Measurements from ENCODE around the gene ISG20.
"Not testable (repeated sequence)": the region's sequence is repeated elsewhere in the genome, so short reads cannot be mapped to it uniquely, and the experiment has no call there.

Gene ISG20

DNA sequence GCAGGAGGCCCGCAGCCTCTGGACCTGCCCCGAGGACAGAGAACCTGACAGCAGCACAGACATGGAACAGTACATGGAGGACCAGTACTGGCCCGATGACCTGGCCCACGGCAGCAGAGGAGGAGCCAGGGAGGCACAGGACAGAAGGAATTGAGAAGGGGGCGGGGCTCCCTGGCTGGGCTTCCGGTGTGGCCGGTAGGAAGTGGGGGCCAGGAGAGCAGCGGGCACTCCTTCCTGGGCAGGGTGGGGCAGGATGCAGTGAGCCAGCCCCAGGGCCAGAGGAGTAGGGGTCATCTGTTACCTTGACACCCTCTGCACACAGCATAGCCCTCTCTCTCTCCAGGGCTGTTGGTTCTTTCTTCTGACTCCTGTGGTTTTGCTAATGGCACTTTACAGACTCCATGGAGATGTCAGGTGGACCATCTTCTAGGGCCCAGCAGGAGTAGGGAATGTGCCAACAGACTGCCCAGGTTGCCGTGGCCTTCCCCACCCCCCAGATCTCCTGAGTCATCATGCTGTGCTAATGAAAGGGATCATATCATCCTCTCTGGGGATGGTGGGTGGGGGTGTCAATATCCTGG is 8.6 kb upstream of the ISG20 start:
- H3K27ac ChIP-seq (ENCODE audit: low read length) = peak overlapping the region; percentile 99
- no peaks in the 10 kb centered on the region for H3K9me3 ChIP-seq (ENCODE audit: insufficient read depth, low read length)
- H3K79me2 ChIP-seq (ENCODE audit: low read length) = peaks cover 89% of the 10 kb centered on the region
- H3K27me3 ChIP-seq (ENCODE audit: low read depth, low read length) = no peaks in the 10 kb centered on the region
- H2AFZ ChIP-seq (ENCODE audit: low read depth, low read length) = no peak overlapping the region
- H3K36me3 ChIP-seq (replicated peaks; ENCODE audit: low read depth, low read length) = peaks cover 77% of the 10 kb centered on the region
- H3K4me2 ChIP-seq (ENCODE audit: low read length) = peak overlapping the region; percentile 51
- no peak overlapping the region; the same call in 1 of the 2 replicates for H3K9ac ChIP-seq (ENCODE audit: low read length)
- TF ChIP-seq CTCF (IDR thresholded peaks at IDR 0.05; ENCODE audit: low read depth, low read length) = no peak
- TF ChIP-seq EZH2phosphoT487 (IDR thresholded peaks at IDR 0.05; ENCODE audit: low read depth) = no peak
- peaks cover 74% of the 10 kb centered on the region for H4K20me1 ChIP-seq (ENCODE audit: insufficient read depth, low read length)
- no peak overlapping the region for H3K4me3 ChIP-seq (ENCODE audit: low read length)
- H3K4me1 ChIP-seq (ENCODE audit: low read length) = peaks cover 99% of the 10 kb centered on the region

- Histone ChIP-seq H2AFZ (ENCODE audit: low read depth, low read length) (no peak overlapping the region), H3K27ac (ENCODE audit: low read length) (peak overlapping the region; percentile 99), H3K36me3 (replicated peaks; ENCODE audit: low read depth, low read length) (peaks cover 75% of the 10 kb centered on the region), H3K4me3 (ENCODE audit: low read length) (no peak overlapping the region), H3K79me2 (ENCODE audit: low read length) (peaks cover 86% of the 10 kb centered on the region), H3K27me3 (ENCODE audit: low read depth, low read length) (no peaks in the 10 kb centered on the region), H3K9me3 (ENCODE audit: insufficient read depth, low read length) (no peaks in the 10 kb centered on the region), H3K4me2 (ENCODE audit: low read length) (peak overlapping the region; percentile 51; the same call in 1 of the 2 replicates), H4K20me1 (ENCODE audit: insufficient read depth, low read length) (peaks cover 68% of the 10 kb centered on the region), H3K4me1 (ENCODE audit: low read length) (peaks cover 100% of the 10 kb centered on the region), H3K9ac (ENCODE audit: low read length) (no peak overlapping the region; the same call in 1 of the 2 replicates)
- TF ChIP-seq CTCF (IDR thresholded peaks at IDR 0.05; ENCODE audit: low read depth, low read length) (no peak), EZH2phosphoT487 (IDR thresholded peaks at IDR 0.05; ENCODE audit: low read depth) (no peak)
These were observed 7.9 kb upstream of the ISG20 start for GRCh38 chr15:88630798-88631463.

- peaks cover 75% of the 10 kb centered on the region for H3K36me3 ChIP-seq (replicated peaks; ENCODE audit: low read depth, low read length)
- peaks cover 100% of the 10 kb centered on the region for H3K4me1 ChIP-seq (ENCODE audit: low read length)
- H4K20me1 ChIP-seq (ENCODE audit: insufficient read depth, low read length) = peaks cover 62% of the 10 kb centered on the region
- TF ChIP-seq EZH2phosphoT487 (IDR thresholded peaks at IDR 0.05; ENCODE audit: low read depth) = no peak
- TF ChIP-seq CTCF (IDR thresholded peaks at IDR 0.05; ENCODE audit: low read depth, low read length) = no peak
- H2AFZ ChIP-seq (ENCODE audit: low read depth, low read length) = no peak overlapping the region
- H3K27ac ChIP-seq (ENCODE audit: low read length) = peak overlapping the region; percentile 99
- peaks cover 86% of the 10 kb centered on the region for H3K79me2 ChIP-seq (ENCODE audit: low read length)
- H3K9me3 ChIP-seq (ENCODE audit: insufficient read depth, low read length) = no peaks in the 10 kb centered on the region
- no peaks in the 10 kb centered on the region for H3K27me3 ChIP-seq (ENCODE audit: low read depth, low read length)
- no peak overlapping the region for H3K9ac ChIP-seq (ENCODE audit: low read length)
- H3K4me3 ChIP-seq (ENCODE audit: low read length) = no peak overlapping the region
- peak overlapping the region; percentile 51 for H3K4me2 ChIP-seq (ENCODE audit: low read length)
These were observed 7.3 kb upstream of the ISG20 start for GRCh38 chr15:88631464-88632028.

DNA sequence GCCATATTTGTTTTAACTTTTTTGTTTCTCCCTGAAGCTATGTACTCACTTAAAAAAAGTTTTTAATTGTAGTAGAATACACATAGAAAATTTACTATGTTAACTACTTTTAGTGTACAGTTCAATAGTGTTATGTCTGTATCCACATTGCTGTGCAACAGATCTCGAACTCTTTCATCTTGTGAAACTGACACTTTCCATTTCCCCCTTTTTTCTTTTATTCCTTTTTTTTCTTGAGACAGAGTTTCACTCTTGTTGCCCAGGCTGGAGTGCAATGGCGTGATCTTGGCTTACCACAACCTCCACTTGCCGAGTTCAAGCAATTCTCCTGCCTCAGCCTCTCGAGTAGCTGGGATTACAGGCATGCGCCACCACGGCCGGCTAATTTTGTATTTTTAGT is 6.0 kb upstream of the ISG20 start:
- not testable (repeated sequence) for H3K9ac ChIP-seq (ENCODE audit: low read length); H3K9me3 ChIP-seq (ENCODE audit: insufficient read depth, low read length); H3K27me3 ChIP-seq (ENCODE audit: low read depth, low read length); H2AFZ ChIP-seq (ENCODE audit: low read depth, low read length); H3K4me3 ChIP-seq (ENCODE audit: low read length)
- peak overlapping the region; percentile 99 for H3K27ac ChIP-seq (ENCODE audit: low read length)
- peaks cover 100% of the 10 kb centered on the region for H3K4me1 ChIP-seq (ENCODE audit: low read length)
- peaks cover 49% of the 10 kb centered on the region for H4K20me1 ChIP-seq (ENCODE audit: insufficient read depth, low read length)
- H3K4me2 ChIP-seq (ENCODE audit: low read length) = peak overlapping the region; percentile 51; the same call in 1 of the 2 replicates
- peaks cover 67% of the 10 kb centered on the region for H3K36me3 ChIP-seq (replicated peaks; ENCODE audit: low read depth, low read length)
- peaks cover 85% of the 10 kb centered on the region for H3K79me2 ChIP-seq (ENCODE audit: low read length)
